ENCODE results near the gene TCERG1L.

TCERG1L gene

GRCh38 chr10:131073469-131074035 is 238.0 kb downstream of the TCERG1L start:
- H3K9ac ChIP-seq: no peak overlapping the region
- no peak overlapping the region for H2AFZ ChIP-seq (ENCODE audit: low read depth)
- no peaks in the 10 kb centered on the region for H3K36me3 ChIP-seq (ENCODE audit: insufficient read depth)
- no peak overlapping the region for H3K4me2 ChIP-seq
- no peaks in the 10 kb centered on the region for H3K79me2 ChIP-seq (ENCODE audit: insufficient read depth, low read depth)
- H3K4me3 ChIP-seq (IDR thresholded peaks at IDR 0.05; ENCODE audit: insufficient read depth, low read depth, low read length): no peak overlapping the region
- TF ChIP-seq, protein P1, sequence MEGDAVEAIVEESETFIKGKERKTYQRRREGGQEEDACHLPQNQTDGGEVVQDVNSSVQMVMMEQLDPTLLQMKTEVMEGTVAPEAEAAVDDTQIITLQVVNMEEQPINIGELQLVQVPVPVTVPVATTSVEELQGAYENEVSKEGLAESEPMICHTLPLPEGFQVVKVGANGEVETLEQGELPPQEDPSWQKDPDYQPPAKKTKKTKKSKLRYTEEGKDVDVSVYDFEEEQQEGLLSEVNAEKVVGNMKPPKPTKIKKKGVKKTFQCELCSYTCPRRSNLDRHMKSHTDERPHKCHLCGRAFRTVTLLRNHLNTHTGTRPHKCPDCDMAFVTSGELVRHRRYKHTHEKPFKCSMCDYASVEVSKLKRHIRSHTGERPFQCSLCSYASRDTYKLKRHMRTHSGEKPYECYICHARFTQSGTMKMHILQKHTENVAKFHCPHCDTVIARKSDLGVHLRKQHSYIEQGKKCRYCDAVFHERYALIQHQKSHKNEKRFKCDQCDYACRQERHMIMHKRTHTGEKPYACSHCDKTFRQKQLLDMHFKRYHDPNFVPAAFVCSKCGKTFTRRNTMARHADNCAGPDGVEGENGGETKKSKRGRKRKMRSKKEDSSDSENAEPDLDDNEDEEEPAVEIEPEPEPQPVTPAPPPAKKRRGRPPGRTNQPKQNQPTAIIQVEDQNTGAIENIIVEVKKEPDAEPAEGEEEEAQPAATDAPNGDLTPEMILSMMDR (conservative IDR thresholded peaks at IDR 0.05; ENCODE audit: low read depth, low read length): no peak
- no peaks in the 10 kb centered on the region for H3K4me1 ChIP-seq (ENCODE audit: low read depth, poor library complexity, severe bottlenecking)
- no peaks in the 10 kb centered on the region for H3K27me3 ChIP-seq (ENCODE audit: insufficient read depth, low read depth)
- H4K20me1 ChIP-seq (ENCODE audit: insufficient read depth): no peaks in the 10 kb centered on the region
- no peak overlapping the region for H3K27ac ChIP-seq

GRCh38 chr10:131072651-131073468 is 238.7 kb downstream of the TCERG1L start:
- Histone ChIP-seq H3K27me3 (ENCODE audit: insufficient read depth, low read depth) (no peaks in the 10 kb centered on the region), H3K9ac (no peak overlapping the region), H3K36me3 (ENCODE audit: insufficient read depth) (no peaks in the 10 kb centered on the region), H3K79me2 (ENCODE audit: insufficient read depth, low read depth) (no peaks in the 10 kb centered on the region), H3K4me3 (IDR thresholded peaks at IDR 0.05; ENCODE audit: insufficient read depth, low read depth, low read length) (no peak overlapping the region), H2AFZ (ENCODE audit: low read depth) (no peak overlapping the region), H3K4me1 (ENCODE audit: low read depth, poor library complexity, severe bottlenecking) (no peaks in the 10 kb centered on the region), H4K20me1 (ENCODE audit: insufficient read depth) (no peaks in the 10 kb centered on the region), H3K4me2 (no peak overlapping the region), H3K27ac (no peak overlapping the region)
- TF ChIP-seq, protein P1 (conservative IDR thresholded peaks at IDR 0.05; ENCODE audit: low read depth, low read length): no peak

- TF ChIP-seq, protein P1 (conservative IDR thresholded peaks at IDR 0.05; ENCODE audit: low read depth, low read length): no peak
These were observed 239.8 kb downstream of the TCERG1L start for GRCh38 chr10:131071721-131072120.

GRCh38 chr10:131070856-131071255 is 240.7 kb downstream of the TCERG1L start:
- Histone ChIP-seq H3K27me3 (ENCODE audit: insufficient read depth, low read depth) (no peaks in the 10 kb centered on the region), H3K9ac (no peak overlapping the region), H3K4me1 (ENCODE audit: low read depth, poor library complexity, severe bottlenecking) (no peaks in the 10 kb centered on the region), H3K36me3 (ENCODE audit: insufficient read depth) (no peaks in the 10 kb centered on the region), H3K27ac (no peak overlapping the region), H2AFZ (ENCODE audit: low read depth) (no peak overlapping the region), H3K4me2 (no peak overlapping the region), H3K79me2 (ENCODE audit: insufficient read depth, low read depth) (no peaks in the 10 kb centered on the region), H3K4me3 (IDR thresholded peaks at IDR 0.05; ENCODE audit: insufficient read depth, low read depth, low read length) (no peak overlapping the region), H4K20me1 (ENCODE audit: insufficient read depth) (no peaks in the 10 kb centered on the region)
- TF ChIP-seq, protein P1 (conservative IDR thresholded peaks at IDR 0.05; ENCODE audit: low read depth, low read length): no peak

More at GRCh38 chr10:131071721-131072120, 239.8 kb downstream of the TCERG1L start:
- Histone ChIP-seq H2AFZ (ENCODE audit: low read depth) (no peak overlapping the region), H3K79me2 (ENCODE audit: insufficient read depth, low read depth) (no peaks in the 10 kb centered on the region), H3K9ac (no peak overlapping the region), H3K4me1 (ENCODE audit: low read depth, poor library complexity, severe bottlenecking) (no peaks in the 10 kb centered on the region), H3K27me3 (ENCODE audit: insufficient read depth, low read depth) (no peaks in the 10 kb centered on the region), H3K4me3 (IDR thresholded peaks at IDR 0.05; ENCODE audit: insufficient read depth, low read depth, low read length) (no peak overlapping the region), H3K36me3 (ENCODE audit: insufficient read depth) (no peaks in the 10 kb centered on the region), H3K27ac (no peak overlapping the region), H4K20me1 (ENCODE audit: insufficient read depth) (no peaks in the 10 kb centered on the region), H3K4me2 (no peak overlapping the region)

All from KMS-11 (cell line).